Mucosa of rectum (tissue), 2 donors: ENCODE results near the gene SMIM13.

Source experiments
- H3K27ac ChIP-seq, 2 donors: one replicate each; pipeline ENCODE4 v1.7.0; 2013; ENCODE audit warnings: inconsistent platforms in 2 of 2, low read depth in 2 of 2, low read length in 2 of 2
- H3K27me3 ChIP-seq, 2 donors: one replicate each; pipeline ENCODE4 v1.7.0; 2013; ENCODE audit warnings: low read length in 2 of 2; ENCODE audit not compliant: control insufficient read depth in 2 of 2, insufficient read depth in 2 of 2
- H3K36me3 ChIP-seq, 2 donors: one replicate each; pipeline ENCODE4 v1.7.0; 2013; ENCODE audit warnings: low read length in 2 of 2; ENCODE audit not compliant: control insufficient read depth in 2 of 2, insufficient read depth in 2 of 2
- H3K4me1 ChIP-seq, 2 donors: one replicate each; pipeline ENCODE4 v1.7.0; 2013; ENCODE audit warnings: low read length in 2 of 2, mild to moderate bottlenecking in 1 of 2; ENCODE audit not compliant: control insufficient read depth in 2 of 2, insufficient read depth in 2 of 2
- H3K4me3 ChIP-seq, 2 donors: one replicate each; pipeline ENCODE4 v1.7.0; 2013; ENCODE audit warnings: low read length in 2 of 2
- H3K9ac ChIP-seq, 2 donors: one replicate each; pipeline ENCODE4 v1.7.0; 2013; ENCODE audit warnings: low read length in 2 of 2, low read depth in 1 of 2, mild to moderate bottlenecking in 1 of 2
- H3K9me3 ChIP-seq, 2 donors: one replicate each; pipeline ENCODE4 v1.7.0; 2013; ENCODE audit warnings: low read length in 2 of 2; ENCODE audit not compliant: control insufficient read depth in 2 of 2
- donor health status: healthy.
- donor health status: Normal muscosa, but diverticular disease.

Gene SMIM13

DNA sequence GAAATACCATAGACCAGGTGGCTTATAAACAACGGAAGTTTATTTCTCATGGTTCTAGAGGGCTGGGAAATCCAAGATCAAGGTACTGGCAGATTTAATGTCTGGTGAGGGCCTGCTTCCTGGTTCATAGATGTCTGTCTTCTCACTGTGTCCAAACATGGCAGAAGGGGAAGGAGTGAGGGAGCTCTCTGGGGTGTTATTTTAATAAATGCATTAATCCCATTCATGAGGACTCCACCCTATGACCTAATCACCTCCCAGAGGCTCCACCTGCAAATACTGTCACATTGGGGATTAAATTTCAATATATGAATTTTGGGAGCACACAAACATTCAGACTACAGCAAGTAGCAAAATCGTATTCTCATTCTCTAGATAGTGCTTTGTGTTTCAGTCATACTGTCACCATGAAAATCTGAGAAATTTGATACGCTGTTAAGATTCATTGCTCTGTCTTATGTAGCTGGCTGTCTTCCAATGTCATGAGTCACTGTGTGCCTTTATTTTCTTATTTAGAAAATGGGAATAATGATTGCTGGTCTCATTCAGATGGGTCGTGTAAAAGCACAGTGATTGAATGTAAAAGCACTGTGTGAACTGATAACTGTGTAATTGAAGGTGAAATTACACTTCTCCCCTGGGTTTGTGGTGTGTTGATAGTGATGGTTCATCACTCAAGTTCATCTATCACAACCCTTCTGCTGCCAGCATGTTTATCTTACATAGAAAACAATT is 26.8 kb downstream of the SMIM13 start:
- H3K9ac ChIP-seq: no peak overlapping the region

GRCh38 chr6:11121851-11122250 is 28.2 kb downstream of the SMIM13 start:
- Histone ChIP-seq H3K27me3 (no peaks in the 10 kb centered on the region), H3K9ac (no peak overlapping the region), H3K4me1 (no peaks in the 10 kb centered on the region), H3K9me3 (no peaks in the 10 kb centered on the region), H3K36me3 (no peaks in the 10 kb centered on the region), H3K27ac (no peak overlapping the region), H3K4me3 (no peak overlapping the region)

More for the DNA sequence above, 26.8 kb downstream of the SMIM13 start:
- Histone ChIP-seq H3K36me3 (no peaks in the 10 kb centered on the region), H3K4me3 (no peak overlapping the region), H3K27me3 (no peaks in the 10 kb centered on the region), H3K27ac (no peak overlapping the region), H3K9me3 (no peaks in the 10 kb centered on the region), H3K4me1 (no peaks in the 10 kb centered on the region)

DNA sequence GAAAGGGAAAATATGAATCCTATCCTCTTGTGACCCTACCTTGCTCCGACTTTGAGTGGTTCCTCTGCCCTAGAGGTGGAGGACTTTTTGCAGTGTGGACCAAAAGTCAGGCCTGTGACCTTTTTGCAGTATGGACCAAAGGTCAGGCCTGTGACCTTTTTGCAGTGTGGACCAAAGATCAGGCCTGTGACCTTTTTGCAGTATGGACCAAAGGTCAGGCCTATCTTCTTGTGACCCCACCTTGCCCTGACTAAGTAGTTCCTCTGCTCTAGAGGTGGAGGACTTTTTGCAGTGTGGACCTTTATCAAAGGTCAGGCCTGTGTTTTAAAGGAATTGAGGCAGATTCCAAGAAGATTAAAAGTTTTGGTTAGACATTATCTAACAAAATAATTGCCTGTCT is 28.7 kb downstream of the SMIM13 start:
- H3K9me3 ChIP-seq: no peaks in the 10 kb centered on the region
- H3K9ac ChIP-seq: no peak overlapping the region
- H3K27ac ChIP-seq: no peak overlapping the region
- no peaks in the 10 kb centered on the region for H3K27me3 ChIP-seq
- no peak overlapping the region for H3K4me3 ChIP-seq
- H3K36me3 ChIP-seq: no peaks in the 10 kb centered on the region
- H3K4me1 ChIP-seq: no peaks in the 10 kb centered on the region

- no peaks in the 10 kb centered on the region for H3K9me3 ChIP-seq
- no peak overlapping the region for H3K9ac ChIP-seq
- no peaks in the 10 kb centered on the region for H3K4me1 ChIP-seq
- no peaks in the 10 kb centered on the region for H3K27me3 ChIP-seq
- H3K36me3 ChIP-seq: no peaks in the 10 kb centered on the region
- H3K4me3 ChIP-seq: no peak overlapping the region
- H3K27ac ChIP-seq: no peak overlapping the region
These were observed 30.3 kb downstream of the SMIM13 start for GRCh38 chr6:11123978-11124377.

DNA sequence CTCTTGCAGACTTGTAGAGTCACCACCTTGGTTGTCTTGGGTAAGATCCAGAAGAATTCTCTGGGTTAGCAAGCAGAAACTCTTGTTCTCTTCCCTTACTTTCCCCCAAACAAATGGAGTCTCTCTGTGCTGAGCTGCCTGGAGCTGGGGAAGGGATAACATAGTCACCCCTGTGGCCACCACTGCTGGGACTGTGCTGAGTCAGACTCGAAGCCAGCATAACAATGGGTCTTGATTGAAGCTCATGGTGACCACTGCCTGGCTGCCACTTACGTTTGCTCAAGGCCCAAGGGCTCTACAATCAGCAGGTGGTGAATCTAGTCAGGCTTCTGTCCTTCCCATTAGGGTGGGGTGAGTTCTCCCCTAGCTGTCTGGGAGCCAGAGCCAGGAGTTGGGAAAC is 33.2 kb downstream of the SMIM13 start:
- H3K4me1 ChIP-seq: no peaks in the 10 kb centered on the region
- no peak overlapping the region for H3K4me3 ChIP-seq
- no peaks in the 10 kb centered on the region for H3K9me3 ChIP-seq
- H3K27ac ChIP-seq: no peak overlapping the region
- H3K9ac ChIP-seq: no peak overlapping the region
- no peaks in the 10 kb centered on the region for H3K27me3 ChIP-seq
- H3K36me3 ChIP-seq: no peaks in the 10 kb centered on the region

GRCh38 chr6:11128608-11129007 is 35.0 kb downstream of the SMIM13 start:
- H3K27me3 ChIP-seq: no peaks in the 10 kb centered on the region
- no peaks in the 10 kb centered on the region for H3K36me3 ChIP-seq
- H3K9me3 ChIP-seq: no peaks in the 10 kb centered on the region
- H3K27ac ChIP-seq: no peak overlapping the region
- no peak overlapping the region for H3K9ac ChIP-seq
- no peak overlapping the region for H3K4me3 ChIP-seq
- H3K4me1 ChIP-seq: no peaks in the 10 kb centered on the region

DNA sequence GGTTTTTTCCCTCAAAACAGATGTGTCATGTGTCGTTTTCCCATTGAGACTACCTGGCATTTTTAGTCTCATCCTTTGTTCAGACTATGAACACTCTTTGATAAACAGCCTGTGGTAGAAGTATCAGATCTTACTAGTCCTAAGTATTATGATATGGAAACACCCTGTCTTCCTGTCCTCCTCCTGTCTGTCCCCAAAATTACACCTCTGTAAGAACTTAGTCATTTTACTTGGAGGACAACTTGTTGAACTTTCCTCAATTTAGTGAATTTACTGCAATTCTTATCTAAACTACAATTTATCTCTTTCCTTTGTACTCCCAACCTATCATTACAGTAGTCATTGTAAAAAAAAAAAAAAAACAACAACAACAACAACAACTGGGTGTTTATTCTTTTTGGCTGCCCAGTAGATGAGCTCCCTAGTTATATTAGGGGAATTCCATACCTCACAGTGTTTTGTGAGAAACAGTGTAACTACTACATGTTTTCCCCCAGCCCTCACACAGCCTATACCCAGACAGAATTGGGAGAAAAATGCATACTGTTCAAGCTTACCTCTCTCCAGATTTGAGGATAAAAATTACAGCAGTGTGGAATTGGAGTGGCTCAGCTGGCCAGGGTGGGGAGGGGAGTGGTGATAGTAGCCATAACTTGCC is 36.4 kb downstream of the SMIM13 start:
- Histone ChIP-seq H3K4me1 (no peaks in the 10 kb centered on the region), H3K36me3 (peaks cover 5% of the 10 kb centered on the region in 2 donors), H3K27ac (no peak overlapping the region), H3K9ac (no peak overlapping the region), H3K27me3 (no peaks in the 10 kb centered on the region), H3K9me3 (no peaks in the 10 kb centered on the region), H3K4me3 (no peak overlapping the region)

DNA sequence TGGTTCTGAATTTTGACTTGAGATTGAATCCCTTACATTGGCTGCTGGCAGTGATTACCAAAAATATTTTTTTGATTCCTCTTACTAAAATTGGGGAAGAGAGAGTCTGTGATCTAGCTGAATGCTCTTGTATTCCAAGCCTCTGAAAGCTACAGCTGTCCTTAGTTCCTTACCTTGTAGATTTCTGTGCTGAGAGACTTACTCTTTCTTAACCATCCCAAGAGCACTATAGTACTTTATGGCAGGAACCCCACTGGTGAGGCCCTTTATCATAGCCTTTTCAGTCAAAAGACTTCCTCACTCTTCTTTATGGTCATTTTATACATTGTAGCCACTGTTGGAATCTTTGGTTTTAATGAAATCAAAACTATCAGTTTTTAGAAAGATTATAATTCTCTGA is 37.0 kb downstream of the SMIM13 start:
- no peaks in the 10 kb centered on the region for H3K27me3 ChIP-seq
- H3K9me3 ChIP-seq: no peaks in the 10 kb centered on the region
- H3K36me3 ChIP-seq: peaks cover 8 to 9% of the 10 kb centered on the region in 2 donors
- no peak overlapping the region for H3K4me3 ChIP-seq
- H3K27ac ChIP-seq: no peak overlapping the region
- H3K9ac ChIP-seq: no peak overlapping the region
- H3K4me1 ChIP-seq: no peaks in the 10 kb centered on the region

DNA sequence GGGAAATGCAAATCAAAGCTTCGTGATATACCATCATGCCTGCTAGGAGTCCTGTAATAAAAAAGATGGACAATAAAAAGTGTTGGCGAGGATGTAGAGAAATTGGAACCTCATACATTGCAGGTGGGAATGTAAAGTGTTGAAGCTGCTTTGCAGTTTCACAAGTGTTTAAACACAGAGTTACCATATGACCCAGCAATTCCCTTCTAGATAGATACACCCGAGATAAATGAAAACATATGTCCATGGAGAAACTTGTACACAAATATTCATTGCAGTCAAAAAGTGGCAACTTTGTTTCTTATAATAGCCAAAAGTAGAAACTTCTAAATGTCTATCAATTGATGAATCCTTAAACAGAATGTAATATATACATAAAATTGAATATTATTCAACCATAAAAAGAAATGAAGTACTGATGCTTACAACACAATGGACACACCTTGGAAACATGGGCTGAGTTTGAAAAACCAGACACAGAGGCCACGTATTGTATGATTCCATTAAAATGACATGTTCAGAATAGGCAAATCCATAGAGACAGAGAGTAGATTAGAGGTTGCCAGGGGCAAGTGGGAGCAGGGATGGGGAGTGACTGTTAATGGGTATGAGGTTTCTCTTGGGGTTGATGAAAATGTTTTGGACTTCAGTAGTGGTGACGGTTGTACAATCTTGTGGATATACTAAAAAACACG is 38.7 kb downstream of the SMIM13 start:
- Histone ChIP-seq H3K4me1 (no peaks in the 10 kb centered on the region), H3K36me3 (peaks cover 8 to 9% of the 10 kb centered on the region in 2 donors), H3K9me3 (no peaks in the 10 kb centered on the region), H3K4me3 (no peak overlapping the region), H3K27me3 (no peaks in the 10 kb centered on the region), H3K27ac (no peak overlapping the region), H3K9ac (no peak overlapping the region)

- no peaks in the 10 kb centered on the region for H3K27me3 ChIP-seq
- H3K9me3 ChIP-seq: no peaks in the 10 kb centered on the region
- H3K4me1 ChIP-seq: no peaks in the 10 kb centered on the region
- peaks cover 8 to 9% of the 10 kb centered on the region in 2 donors for H3K36me3 ChIP-seq
- no peak overlapping the region for H3K9ac ChIP-seq
- no peak overlapping the region for H3K27ac ChIP-seq
- H3K4me3 ChIP-seq: no peak overlapping the region
These were observed 39.6 kb downstream of the SMIM13 start for GRCh38 chr6:11133281-11133680.
